Measurements from ENCODE around the gene ECPAS. TPM values are rescaled to one million over a fixed set of nuclear protein-coding genes. Genes with fewer than 3 reads are reported as not detected.

The ECPAS gene
- total RNA-seq, 2 donors from 2014 or later = 87.8 to 103 TPM

DNA sequence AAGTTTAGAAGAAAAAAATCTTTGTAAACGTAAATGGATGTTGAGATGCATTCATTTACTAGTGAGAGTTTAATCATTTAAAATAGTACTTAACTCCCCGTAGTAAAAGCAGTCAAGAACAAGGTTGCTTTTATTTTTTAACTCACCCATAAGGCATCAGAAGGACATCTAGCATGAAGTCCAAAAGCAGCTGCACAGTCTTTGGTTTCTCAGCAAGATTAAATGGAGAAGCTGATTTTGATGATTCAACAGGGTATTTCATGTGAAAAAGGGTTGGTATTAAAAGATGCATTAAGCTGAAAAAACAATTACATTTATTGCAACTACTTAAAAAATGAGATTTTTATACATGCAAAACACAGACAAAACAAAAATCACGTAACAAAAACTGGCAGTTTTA is 44.0 kb downstream of the ECPAS start:
- DNase-seq (ENCODE audit: low spot score) = no peak
- TF ChIP-seq POLR2A (IDR thresholded peaks at IDR 0.05) (no peak), POLR2AphosphoS5 (IDR thresholded peaks at IDR 0.05) (no peak)
- TF ChIP-seq, protein P1, sequence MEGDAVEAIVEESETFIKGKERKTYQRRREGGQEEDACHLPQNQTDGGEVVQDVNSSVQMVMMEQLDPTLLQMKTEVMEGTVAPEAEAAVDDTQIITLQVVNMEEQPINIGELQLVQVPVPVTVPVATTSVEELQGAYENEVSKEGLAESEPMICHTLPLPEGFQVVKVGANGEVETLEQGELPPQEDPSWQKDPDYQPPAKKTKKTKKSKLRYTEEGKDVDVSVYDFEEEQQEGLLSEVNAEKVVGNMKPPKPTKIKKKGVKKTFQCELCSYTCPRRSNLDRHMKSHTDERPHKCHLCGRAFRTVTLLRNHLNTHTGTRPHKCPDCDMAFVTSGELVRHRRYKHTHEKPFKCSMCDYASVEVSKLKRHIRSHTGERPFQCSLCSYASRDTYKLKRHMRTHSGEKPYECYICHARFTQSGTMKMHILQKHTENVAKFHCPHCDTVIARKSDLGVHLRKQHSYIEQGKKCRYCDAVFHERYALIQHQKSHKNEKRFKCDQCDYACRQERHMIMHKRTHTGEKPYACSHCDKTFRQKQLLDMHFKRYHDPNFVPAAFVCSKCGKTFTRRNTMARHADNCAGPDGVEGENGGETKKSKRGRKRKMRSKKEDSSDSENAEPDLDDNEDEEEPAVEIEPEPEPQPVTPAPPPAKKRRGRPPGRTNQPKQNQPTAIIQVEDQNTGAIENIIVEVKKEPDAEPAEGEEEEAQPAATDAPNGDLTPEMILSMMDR (IDR thresholded peaks at IDR 0.05) = no peak
- Histone ChIP-seq H3K27me3 (replicated peaks; ENCODE audit: insufficient read depth) (no peaks in the 10 kb centered on the region), H3K4me1 (replicated peaks) (no peaks in the 10 kb centered on the region), H3K27ac (no peak overlapping the region), H3K4me3 (no peak overlapping the region), H3K36me3 (no peaks in the 10 kb centered on the region), H3K9me3 (no peaks in the 10 kb centered on the region)
- WGBS = 83% methylated on average over 3 of the region's 3 CpGs
- intact Hi-C loops (cut with DNase I) = no loop called here

DNA sequence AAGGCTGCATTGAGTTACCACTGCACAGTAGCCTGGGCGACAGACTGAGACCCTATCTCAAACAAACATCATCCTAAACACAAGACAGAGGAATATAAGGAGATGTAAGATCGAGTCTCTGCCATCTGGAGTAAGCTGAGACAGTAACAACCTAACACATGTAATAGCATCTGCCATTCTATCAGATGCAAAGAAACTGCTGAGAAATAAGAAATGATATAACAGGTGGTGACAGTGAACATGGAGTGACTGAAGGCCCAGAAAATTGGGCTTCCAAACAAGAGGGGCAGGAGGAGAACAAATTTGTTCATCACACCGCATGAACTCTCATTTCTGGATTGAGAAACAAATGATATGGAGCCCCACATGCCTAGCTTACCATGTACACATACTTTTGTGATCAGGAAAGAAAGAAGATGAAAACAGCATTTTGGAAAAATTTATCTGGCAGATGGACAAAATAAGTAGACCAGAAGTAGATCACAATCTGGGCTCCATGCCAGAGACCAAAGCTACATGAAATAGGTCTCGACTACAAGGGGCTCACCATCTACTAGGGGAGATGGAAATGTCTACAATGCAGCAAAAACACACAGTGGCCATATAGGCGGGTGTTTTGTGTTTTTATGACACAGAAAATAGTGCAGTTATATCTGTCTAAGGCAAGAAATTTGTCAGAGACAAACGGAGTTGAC is 45.5 kb downstream of the ECPAS start:
- DNase-seq (ENCODE audit: low spot score) = no peak
- intact Hi-C loops (cut with DNase I) = no loop called here

GRCh38 chr9:111436571-111436970 is 47.6 kb downstream of the ECPAS start:
- no peak for DNase-seq (ENCODE audit: low spot score)
- 63% methylated on average over 1 of the region's 1 CpG for whole genome bisulfite sequencing
- H3K4me3 ChIP-seq = no peak overlapping the region
- intact Hi-C loops (cut with DNase I) = no loop called here
- H3K27ac ChIP-seq = no peak overlapping the region
- H3K27me3 ChIP-seq (replicated peaks; ENCODE audit: insufficient read depth) = no peaks in the 10 kb centered on the region
- H3K9me3 ChIP-seq = no peaks in the 10 kb centered on the region
- H3K36me3 ChIP-seq = no peaks in the 10 kb centered on the region
- no peaks in the 10 kb centered on the region for H3K4me1 ChIP-seq (replicated peaks)
- TF ChIP-seq POLR2AphosphoS5 (IDR thresholded peaks at IDR 0.05) (no peak), POLR2A (IDR thresholded peaks at IDR 0.05) (no peak)
- TF ChIP-seq, protein P1 (IDR thresholded peaks at IDR 0.05) = no peak

More for the DNA sequence above, 45.5 kb downstream of the ECPAS start:
- Histone ChIP-seq H3K4me3 (no peak overlapping the region), H3K9me3 (no peaks in the 10 kb centered on the region), H3K36me3 (no peaks in the 10 kb centered on the region), H3K27ac (no peak overlapping the region), H3K4me1 (replicated peaks) (no peaks in the 10 kb centered on the region), H3K27me3 (replicated peaks; ENCODE audit: insufficient read depth) (no peaks in the 10 kb centered on the region)
- 86% methylated on average over 6 of the region's 6 CpGs for WGBS
- TF ChIP-seq POLR2A (IDR thresholded peaks at IDR 0.05) = no peak
- no peak for TF ChIP-seq POLR2AphosphoS5 (IDR thresholded peaks at IDR 0.05)
- TF ChIP-seq, protein P1 (IDR thresholded peaks at IDR 0.05) = no peak

DNA sequence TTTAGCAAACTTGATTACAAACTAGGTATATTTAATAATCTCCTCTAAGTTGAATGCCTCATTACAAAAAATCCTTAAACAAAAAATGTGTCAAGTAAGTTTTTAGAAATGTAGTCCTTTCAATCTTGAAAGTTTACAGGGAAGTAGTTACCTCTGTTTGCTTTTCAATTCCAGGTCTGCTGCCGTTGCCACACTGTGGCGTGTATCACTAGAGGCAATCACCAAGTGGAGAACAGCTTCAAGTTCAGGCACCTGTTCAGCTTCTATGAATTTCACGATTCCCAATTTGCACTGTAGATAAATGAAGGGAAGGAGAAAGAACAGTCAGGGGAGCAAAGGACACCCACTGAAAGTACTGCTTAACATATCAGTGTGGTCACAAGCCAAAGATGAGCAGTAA is 51.1 kb downstream of the ECPAS start:
- no peak for DNase-seq (ENCODE audit: low spot score)
- H3K36me3 ChIP-seq = no peaks in the 10 kb centered on the region

DNA sequence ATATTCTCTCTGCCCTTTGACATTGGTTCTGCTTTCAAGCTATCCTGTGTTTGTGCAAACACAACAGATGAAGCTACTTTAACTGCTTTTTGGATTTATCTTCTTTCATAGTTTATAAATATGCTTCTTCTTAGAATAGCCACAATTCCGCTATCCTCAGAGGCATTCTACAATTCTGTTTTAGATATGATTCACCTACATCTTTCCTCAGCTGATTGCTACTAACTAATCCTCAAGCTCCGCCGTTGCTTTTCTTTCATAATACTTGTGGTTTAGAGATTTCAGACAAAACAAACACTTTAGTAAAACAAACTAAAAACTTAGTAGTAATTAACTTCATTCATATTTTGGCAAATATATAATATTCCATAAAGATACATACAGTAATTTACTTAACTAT is 52.5 kb downstream of the ECPAS start:
- 91% methylated on average over 3 of the region's 3 CpGs for WGBS
- TF ChIP-seq POLR2A (IDR thresholded peaks at IDR 0.05) (no peak), POLR2AphosphoS5 (IDR thresholded peaks at IDR 0.05) (no peak)
- TF ChIP-seq, protein P1 (IDR thresholded peaks at IDR 0.05) = no peak
- H3K27ac ChIP-seq = no peak overlapping the region

More for the DNA sequence above, 51.1 kb downstream of the ECPAS start:
- intact Hi-C loops (cut with DNase I) = no loop called here
- Histone ChIP-seq H3K4me3 (no peak overlapping the region), H3K27me3 (replicated peaks; ENCODE audit: insufficient read depth) (no peaks in the 10 kb centered on the region), H3K9me3 (no peaks in the 10 kb centered on the region), H3K27ac (no peak overlapping the region), H3K4me1 (replicated peaks) (no peaks in the 10 kb centered on the region)
- TF ChIP-seq POLR2A (IDR thresholded peaks at IDR 0.05) (no peak), POLR2AphosphoS5 (IDR thresholded peaks at IDR 0.05) (no peak)
- WGBS = 60% methylated on average over 3 of the region's 3 CpGs

More for the DNA sequence above, 52.5 kb downstream of the ECPAS start:
- no peaks in the 10 kb centered on the region for H3K27me3 ChIP-seq (replicated peaks; ENCODE audit: insufficient read depth)
- no peaks in the 10 kb centered on the region for H3K4me1 ChIP-seq (replicated peaks)
- no peaks in the 10 kb centered on the region for H3K36me3 ChIP-seq
- intact Hi-C loops (cut with DNase I) = no loop called here
- no peak overlapping the region for H3K4me3 ChIP-seq
- no peaks in the 10 kb centered on the region for H3K9me3 ChIP-seq
- DNase-seq (ENCODE audit: low spot score) = no peak
